GM06990 (cell line): Measurements from ENCODE around the gene CALCB.

Experiments
- DNase-seq: peaks from one replicate; pipeline ENCODE4 v3.0.0-alpha.2; 2011; ENCODE audit not compliant: insufficient read length; ENCODE audit errors: extremely low read depth
- H3K27me3 ChIP-seq: replicated peaks from 2 replicates; pipeline ENCODE4 v1.6.0; 2011; ENCODE audit warnings: low read length; ENCODE audit not compliant: control insufficient read depth, insufficient read depth
- H3K36me3 ChIP-seq: 2 replicates; pipeline ENCODE4 v1.5.1; 2011; ENCODE audit warnings: low read length; ENCODE audit not compliant: control insufficient read depth, insufficient read depth
- H3K4me3 ChIP-seq: replicated peaks from 2 replicates; pipeline ENCODE4 v1.5.1; 2011; ENCODE audit warnings: low read depth, mild to moderate bottlenecking, control low read depth, low read length
- TF ChIP-seq, protein P1 (sequence below): IDR thresholded peaks from 2 replicates; pipeline ENCODE4 v1.5.1; 2011; ENCODE audit warnings: low read length, control low read depth, mild to moderate bottlenecking, inconsistent platforms; ENCODE audit not compliant: insufficient read depth, poor library complexity, severe bottlenecking

Gene CALCB

DNA sequence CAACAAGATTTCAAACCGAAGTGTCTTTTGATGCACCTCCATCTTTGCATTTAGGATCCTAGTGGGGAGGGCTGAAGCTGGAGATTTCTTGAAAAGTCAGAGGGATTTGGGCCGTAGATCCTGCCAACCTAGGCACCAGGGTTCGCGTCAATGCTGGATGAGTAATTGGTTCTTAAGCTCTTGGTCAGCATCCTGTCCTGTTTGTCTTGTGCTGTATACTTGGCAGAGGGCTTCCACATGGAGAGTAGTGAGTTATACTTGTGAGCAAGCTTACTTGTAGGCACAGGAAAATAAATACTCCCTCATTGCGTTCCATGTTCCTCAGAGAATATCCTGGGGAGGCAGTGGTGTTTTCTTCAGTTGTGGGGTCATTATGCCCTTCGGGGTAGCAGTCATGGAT is 53.9 kb downstream of the CALCB start:
- Histone ChIP-seq H3K4me3 (no peak overlapping the region), H3K36me3 (no peaks in the 10 kb centered on the region), H3K27me3 (no peaks in the 10 kb centered on the region; the same call in 1 of the 2 replicates)
- TF ChIP-seq, protein P1, sequence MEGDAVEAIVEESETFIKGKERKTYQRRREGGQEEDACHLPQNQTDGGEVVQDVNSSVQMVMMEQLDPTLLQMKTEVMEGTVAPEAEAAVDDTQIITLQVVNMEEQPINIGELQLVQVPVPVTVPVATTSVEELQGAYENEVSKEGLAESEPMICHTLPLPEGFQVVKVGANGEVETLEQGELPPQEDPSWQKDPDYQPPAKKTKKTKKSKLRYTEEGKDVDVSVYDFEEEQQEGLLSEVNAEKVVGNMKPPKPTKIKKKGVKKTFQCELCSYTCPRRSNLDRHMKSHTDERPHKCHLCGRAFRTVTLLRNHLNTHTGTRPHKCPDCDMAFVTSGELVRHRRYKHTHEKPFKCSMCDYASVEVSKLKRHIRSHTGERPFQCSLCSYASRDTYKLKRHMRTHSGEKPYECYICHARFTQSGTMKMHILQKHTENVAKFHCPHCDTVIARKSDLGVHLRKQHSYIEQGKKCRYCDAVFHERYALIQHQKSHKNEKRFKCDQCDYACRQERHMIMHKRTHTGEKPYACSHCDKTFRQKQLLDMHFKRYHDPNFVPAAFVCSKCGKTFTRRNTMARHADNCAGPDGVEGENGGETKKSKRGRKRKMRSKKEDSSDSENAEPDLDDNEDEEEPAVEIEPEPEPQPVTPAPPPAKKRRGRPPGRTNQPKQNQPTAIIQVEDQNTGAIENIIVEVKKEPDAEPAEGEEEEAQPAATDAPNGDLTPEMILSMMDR = no peak
- no peak for DNase-seq
